Gastroesophageal sphincter (tissue), 4 donors: ENCODE data around the gene CNN2. TPM values are rescaled to one million over a fixed set of nuclear protein-coding genes. Genes with fewer than 3 reads are reported as not detected.
A peak's percentile ranks its signal among the peaks of the same experiment; 100 is the strongest.

Source experiments
- ATAC-seq: fragments of 150-250 bp; one replicate; pipeline ENCODE4 v1.9.1; 2016; ENCODE audit warnings: mild to moderate bottlenecking, moderate library complexity
- H3K27ac ChIP-seq, 4 donors: fragments of 200-600 bp; sonication (generic) in 3 of 4; 1 replicate in 3 of 4; 2 replicates in 1 of 4; pipeline ENCODE4 v1.5.1; 2016 to 2019
- H3K27me3 ChIP-seq: fragments of 200-600 bp; sonication (generic); one replicate; pipeline ENCODE4 v1.5.1; 2019
- H3K36me3 ChIP-seq, 2 donors: fragments of 200-600 bp; sonication (generic); one replicate each; pipeline ENCODE4 v1.5.1; 2019; ENCODE audit warnings: control low read depth in 1 of 2
- H3K4me1 ChIP-seq, 3 donors: fragments of 200-600 bp; sonication (generic); 1 replicate in 2 of 3; 2 replicates in 1 of 3; pipeline ENCODE4 v1.5.1; 2016 to 2019; ENCODE audit warnings: control low read depth in 2 of 3
- H3K4me3 ChIP-seq, 2 donors: fragments of 200-600 bp; sonication (generic); one replicate each; pipeline ENCODE4 v1.5.1; 2019; ENCODE audit warnings: mild to moderate bottlenecking in 1 of 2, moderate library complexity in 1 of 2
- H3K9me3 ChIP-seq, 3 donors: fragments of 200-600 bp; sonication (generic); one replicate each; pipeline ENCODE4 v1.5.1; 2017 to 2019; ENCODE audit warnings: control low read depth in 2 of 3
- EP300 ChIP-seq: sonication (generic); formaldehyde crosslinking; IDR thresholded peaks from one replicate; pipeline ENCODE4 v1.6.1; 2017; ENCODE audit warnings: antibody characterized with exemption, mild to moderate bottlenecking
- POLR2A ChIP-seq, 2 donors: fragments of 450-650 bp; IDR thresholded peaks; one replicate each; pipeline ENCODE4 v1.6.1; 2017; ENCODE audit warnings: antibody characterized with exemption in 2 of 2, mild to moderate bottlenecking in 2 of 2, moderate library complexity in 1 of 2
- POLR2AphosphoS5 ChIP-seq: sonication (generic); formaldehyde crosslinking; IDR thresholded peaks from one replicate; pipeline ENCODE4 v1.6.1; 2017; ENCODE audit warnings: antibody characterized with exemption
- whole genome bisulfite sequencing, 2 donors: methylation state at CpG; one replicate each; pipeline ENCODE4 v1.1.5; 2018; ENCODE audit warnings: low coverage in 1 of 2; 5-methylcytosine and 5-hydroxymethylcytosine counted together
- total RNA-seq, 4 donors: library from RNA; depleted of rRNA; stranded (reverse); fragments of >200 nt; gene quantifications; one replicate each; pipeline ENCODE4 v1.1.0, GENCODE V29; 2016
- TF ChIP-seq, protein P1 (sequence below), 4 experiments: fragments of 200-600 bp in 2 of 4; fragments of 450-650 bp in 2 of 4; sonication (generic) in 1 of 4; IDR thresholded peaks; one replicate each; pipeline ENCODE4 v1.5.1; 2017 to 2019; ENCODE audit warnings: antibody characterized with exemption in 4 of 4, mild to moderate bottlenecking in 2 of 4, moderate library complexity in 2 of 4

Gene CNN2
- total RNA-seq, 4 donors from 2014 or later = 52.9 to 103 (median 75.2) TPM

DNA sequence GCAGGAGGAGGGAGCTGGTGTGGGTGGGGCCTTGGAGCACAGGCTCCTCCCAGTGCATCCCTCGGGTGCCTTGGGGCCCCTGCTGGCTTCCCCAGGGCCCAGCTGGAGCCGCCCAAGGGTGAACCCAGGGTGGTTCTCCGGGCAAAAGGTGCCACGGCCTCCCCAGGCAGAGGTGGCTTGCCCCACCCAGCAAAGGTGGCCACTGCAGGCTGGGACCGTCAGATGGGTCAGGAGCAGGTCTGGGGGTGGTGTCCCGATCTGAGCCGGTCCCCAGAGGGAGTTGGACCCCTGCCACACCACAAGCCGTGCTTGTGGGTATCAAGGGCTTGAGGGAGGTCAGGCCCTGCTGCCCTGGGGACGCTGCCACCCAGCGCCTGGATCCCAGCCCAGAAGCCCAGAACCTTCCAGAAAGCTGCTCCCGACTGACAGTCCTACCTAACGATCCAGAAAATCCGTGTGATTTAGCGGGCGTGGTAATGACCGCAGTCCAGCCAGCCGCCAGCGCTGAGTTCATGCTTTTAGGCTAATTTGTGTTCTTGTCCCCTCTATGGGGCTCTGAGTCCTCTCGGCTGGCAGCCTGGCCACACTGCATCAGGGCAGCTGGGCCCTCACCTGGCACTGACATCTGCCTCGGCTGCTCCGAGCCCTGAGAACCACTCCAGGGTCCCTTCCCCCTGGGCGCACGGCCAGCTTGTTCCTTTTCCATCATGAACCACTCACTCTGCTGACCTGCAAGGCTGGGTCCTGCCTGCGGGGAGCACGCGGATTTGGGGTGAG lies 31.2 kb upstream of the CNN2 start:
- Histone ChIP-seq H3K36me3 (peaks cover 0 to 52% of the 10 kb centered on the region in 2 donors), H3K9me3 (no peaks in the 10 kb centered on the region), H3K27ac (no peak overlapping the region), H3K4me3 (no peak overlapping the region), H3K4me1 (peaks cover 0 to 24% (median 10%) of the 10 kb centered on the region in 3 donors), H3K27me3 (peaks cover 67% of the 10 kb centered on the region)
- 60% methylated on average over 2 of the region's 26 CpGs; no CpG with 5 or more reads in 1 of the 2 donors for WGBS, 2 donors
- TF ChIP-seq EP300 = no peak
- TF ChIP-seq POLR2A (IDR thresholded peaks at IDR 0.05) = no peak
- TF ChIP-seq, protein P1, sequence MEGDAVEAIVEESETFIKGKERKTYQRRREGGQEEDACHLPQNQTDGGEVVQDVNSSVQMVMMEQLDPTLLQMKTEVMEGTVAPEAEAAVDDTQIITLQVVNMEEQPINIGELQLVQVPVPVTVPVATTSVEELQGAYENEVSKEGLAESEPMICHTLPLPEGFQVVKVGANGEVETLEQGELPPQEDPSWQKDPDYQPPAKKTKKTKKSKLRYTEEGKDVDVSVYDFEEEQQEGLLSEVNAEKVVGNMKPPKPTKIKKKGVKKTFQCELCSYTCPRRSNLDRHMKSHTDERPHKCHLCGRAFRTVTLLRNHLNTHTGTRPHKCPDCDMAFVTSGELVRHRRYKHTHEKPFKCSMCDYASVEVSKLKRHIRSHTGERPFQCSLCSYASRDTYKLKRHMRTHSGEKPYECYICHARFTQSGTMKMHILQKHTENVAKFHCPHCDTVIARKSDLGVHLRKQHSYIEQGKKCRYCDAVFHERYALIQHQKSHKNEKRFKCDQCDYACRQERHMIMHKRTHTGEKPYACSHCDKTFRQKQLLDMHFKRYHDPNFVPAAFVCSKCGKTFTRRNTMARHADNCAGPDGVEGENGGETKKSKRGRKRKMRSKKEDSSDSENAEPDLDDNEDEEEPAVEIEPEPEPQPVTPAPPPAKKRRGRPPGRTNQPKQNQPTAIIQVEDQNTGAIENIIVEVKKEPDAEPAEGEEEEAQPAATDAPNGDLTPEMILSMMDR (IDR thresholded peaks at IDR 0.05) = no peak
- TF ChIP-seq POLR2AphosphoS5 = no peak
- no peak for ATAC-seq

DNA sequence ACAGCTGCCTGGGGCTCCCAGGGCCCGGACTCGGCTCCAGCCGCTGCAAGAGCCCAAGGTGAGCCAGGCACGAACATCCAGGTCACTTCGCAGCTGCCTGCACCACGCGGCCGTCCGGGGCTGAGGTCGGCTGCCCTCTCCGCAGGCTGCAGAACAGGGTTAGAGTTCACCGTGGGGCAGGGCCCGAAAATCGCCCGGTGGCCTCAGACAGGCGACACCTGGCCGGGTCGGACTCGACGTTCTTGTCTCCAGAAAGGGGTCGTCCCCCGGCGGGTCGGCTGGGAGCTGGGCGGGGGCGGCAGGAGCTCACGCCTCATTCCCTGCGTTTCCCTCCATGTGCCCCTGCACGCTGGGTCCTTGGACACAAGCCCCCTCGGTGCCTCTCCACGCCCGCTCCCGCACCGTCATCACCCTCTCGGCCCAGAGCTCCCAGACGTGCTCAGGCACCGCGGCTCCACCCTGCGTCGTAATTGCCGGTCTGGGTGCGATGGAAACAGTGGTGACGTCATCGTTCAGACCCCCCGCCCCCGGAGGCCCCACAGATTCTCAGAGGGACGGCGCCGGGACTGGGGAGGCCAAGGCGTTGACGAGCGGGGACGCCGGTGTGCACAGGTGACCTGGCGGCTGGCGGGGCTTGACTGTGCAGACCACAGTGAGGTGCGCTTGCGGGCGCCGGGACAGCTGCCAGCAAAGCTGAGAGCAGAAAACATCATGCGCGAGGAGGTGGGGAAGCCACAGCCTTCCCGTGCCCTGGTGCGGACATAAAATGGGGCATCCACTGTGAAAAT lies 30.2 kb upstream of the CNN2 start:
- H3K27me3 ChIP-seq = peaks cover 77% of the 10 kb centered on the region
- TF ChIP-seq EP300 (no peak), POLR2AphosphoS5 (no peak), POLR2A (IDR thresholded peaks at IDR 0.05) (no peak)
- TF ChIP-seq, protein P1 (IDR thresholded peaks at IDR 0.05) = no peak
- H3K4me3 ChIP-seq = no peak overlapping the region
- H3K27ac ChIP-seq = no peak overlapping the region
- H3K9me3 ChIP-seq = no peaks in the 10 kb centered on the region
- peaks cover 0 to 26% (median 16%) of the 10 kb centered on the region in 3 donors for H3K4me1 ChIP-seq
- 0 to 5% methylated on average over 1 to 9 of the region's 64 CpGs for WGBS, 2 donors
- peak; percentile 20 for ATAC-seq
- peaks cover 0 to 42% of the 10 kb centered on the region in 2 donors for H3K36me3 ChIP-seq

DNA sequence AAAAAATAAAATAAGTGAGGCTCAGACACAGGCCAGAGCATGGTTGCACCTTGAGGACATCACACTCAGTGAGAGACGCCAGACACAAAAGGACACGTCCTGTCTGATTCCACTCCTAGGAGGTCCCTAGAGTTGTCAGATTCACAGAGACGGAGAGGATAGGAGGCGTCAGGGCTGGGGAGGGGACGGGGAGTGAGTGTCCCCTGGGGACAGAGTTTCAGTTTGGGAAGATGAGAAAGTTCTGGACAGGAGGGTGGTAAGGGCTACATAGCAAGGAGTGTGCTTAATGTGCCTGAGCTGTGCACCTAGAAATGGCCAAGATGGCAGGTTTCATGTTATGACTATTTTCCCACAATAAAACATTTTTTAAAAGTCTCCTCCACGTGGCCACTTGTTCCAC lies 28.3 kb upstream of the CNN2 start:
- WGBS, 2 donors = 0 to 9% methylated on average over 1 to 6 of the region's 6 CpGs
- H3K27me3 ChIP-seq = peaks cover 95% of the 10 kb centered on the region
- no peaks in the 10 kb centered on the region for H3K9me3 ChIP-seq
- H3K4me3 ChIP-seq = no peak overlapping the region
- no peak overlapping the region for H3K27ac ChIP-seq
- no peak for ATAC-seq
- TF ChIP-seq POLR2AphosphoS5 (no peak), EP300 (no peak), POLR2A (IDR thresholded peaks at IDR 0.05) (no peak)
- TF ChIP-seq, protein P1 (IDR thresholded peaks at IDR 0.05) = no peak
- H3K4me1 ChIP-seq = peaks cover 0 to 33% (median 16%) of the 10 kb centered on the region in 3 donors
- peaks cover 0 to 28% of the 10 kb centered on the region in 2 donors for H3K36me3 ChIP-seq

DNA sequence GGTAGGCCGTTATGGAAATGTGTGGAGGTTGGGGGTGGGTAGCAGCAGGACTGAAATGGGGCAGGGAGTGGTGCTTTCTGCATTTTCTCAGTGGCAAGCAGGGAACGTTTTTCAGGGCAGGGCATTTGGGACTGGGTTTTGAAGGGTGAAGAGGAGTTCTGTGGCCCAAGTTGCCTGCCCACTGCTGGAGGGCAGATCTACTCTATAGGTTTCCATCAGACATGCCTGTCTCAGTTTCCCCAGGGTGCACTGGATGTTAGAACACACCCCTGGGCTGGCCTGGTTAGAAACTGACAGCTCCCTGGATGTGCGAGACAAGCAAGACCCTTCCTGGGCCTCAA lies 27.1 kb upstream of the CNN2 start:
- H3K4me1 ChIP-seq = peaks cover 0 to 33% (median 16%) of the 10 kb centered on the region in 3 donors
- peaks cover 0 to 15% of the 10 kb centered on the region in 2 donors for H3K36me3 ChIP-seq
- no peak overlapping the region for H3K27ac ChIP-seq
- H3K27me3 ChIP-seq = peaks cover 100% of the 10 kb centered on the region
- WGBS, 2 donors = 48 to 67% methylated on average over 2 to 3 of the region's 3 CpGs
- ATAC-seq = no peak
- no peaks in the 10 kb centered on the region for H3K9me3 ChIP-seq
- TF ChIP-seq POLR2AphosphoS5 (no peak), POLR2A (IDR thresholded peaks at IDR 0.05) (no peak), EP300 (no peak)
- TF ChIP-seq, protein P1 (IDR thresholded peaks at IDR 0.05) = no peak
- H3K4me3 ChIP-seq = no peak overlapping the region
